ENCODE results near the gene DRC3.

Gene DRC3

DNA sequence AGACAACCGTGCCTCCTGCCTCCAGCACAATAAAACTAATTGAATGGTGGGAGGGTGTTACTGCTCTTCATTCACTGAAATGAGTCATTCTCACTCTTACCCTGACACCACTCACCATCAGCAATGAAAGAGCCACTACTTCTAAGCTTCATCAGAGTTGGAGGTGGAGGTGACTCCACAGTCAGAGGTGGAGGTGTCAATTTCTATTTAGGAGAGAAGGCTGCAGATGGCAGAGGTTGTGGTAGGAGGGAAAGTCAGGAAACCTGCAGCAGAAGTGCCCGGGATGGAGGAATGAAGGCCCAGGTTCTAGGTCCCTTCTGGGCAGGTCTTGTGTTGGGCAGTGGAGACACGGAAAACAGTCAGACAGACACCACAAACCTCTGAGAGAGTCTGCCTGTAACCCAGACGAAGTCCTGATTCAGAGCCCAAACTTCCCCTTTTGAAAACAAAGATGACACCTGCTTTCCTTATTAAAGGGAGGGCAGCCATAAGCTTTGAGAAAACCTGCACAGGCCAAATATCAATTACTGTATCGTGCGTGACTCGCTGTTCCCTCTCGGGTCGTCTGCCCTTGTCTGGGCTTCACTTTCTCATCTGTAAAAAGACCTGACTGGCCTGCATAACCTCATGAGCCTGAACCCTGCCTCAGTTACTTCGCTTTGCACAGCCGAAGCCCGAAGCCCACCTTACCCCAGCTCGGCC lies 65.6 kb downstream of the DRC3 start:
- Mint-ChIP-seq H3K36me3 (ENCODE audit: low read depth) (peaks cover 37% of the 10 kb centered on the region), H3K9me3 (no peaks in the 10 kb centered on the region), H3K27ac (peak overlapping the region; percentile 78), H3K27me3 (no peaks in the 10 kb centered on the region), H3K4me1 (ENCODE audit: low read depth) (peaks cover 55% of the 10 kb centered on the region), H3K4me3 (peak overlapping the region; percentile 81)
- intact Hi-C loops (cut with micrococcal nuclease) = loop anchor here (10.0 kb wide), 1 partner anchor 213 kb away; no protein-coding TSS in a partner anchor

GRCh38 chr17:18038861-18039534 lies 66.3 kb downstream of the DRC3 start, which contains the start of the genes ATPAF2 and GID4:
ATPAF2 (minus strand) TSS chr17:18039168; CDS start chr17:18039013, 155 bp downstream.
GID4 (plus strand) TSS chr17:18039408; CDS start chr17:18039465, 57 bp downstream.
- Mint-ChIP-seq H3K4me1 (ENCODE audit: low read depth) (peaks cover 55% of the 10 kb centered on the region), H3K36me3 (ENCODE audit: low read depth) (peaks cover 37% of the 10 kb centered on the region), H3K27ac (peak within 1 kb of the TSS; percentile 78), H3K9me3 (no peaks in the 10 kb centered on the region), H3K4me3 (peak within 1 kb of the TSS; percentile 81), H3K27me3 (no peaks in the 10 kb centered on the region)
- intact Hi-C loops (cut with micrococcal nuclease) = loop anchor here (10.0 kb wide), 1 partner anchor 214 kb away; no protein-coding TSS in a partner anchor

- H3K27ac Mint-ChIP-seq = peak overlapping the region; percentile 78
- peak overlapping the region; percentile 81 for H3K4me3 Mint-ChIP-seq
- H3K9me3 Mint-ChIP-seq = no peaks in the 10 kb centered on the region
- no peaks in the 10 kb centered on the region for H3K27me3 Mint-ChIP-seq
- peaks cover 40% of the 10 kb centered on the region for H3K36me3 Mint-ChIP-seq (ENCODE audit: low read depth)
- intact Hi-C loops (cut with micrococcal nuclease) = loop anchor here (10.0 kb wide), 1 partner anchor 215 kb away; no protein-coding TSS in a partner anchor
- peaks cover 55% of the 10 kb centered on the region for H3K4me1 Mint-ChIP-seq (ENCODE audit: low read depth)
Observed at GRCh38 chr17:18039535-18040260, 67.0 kb downstream of the DRC3 start.

- Mint-ChIP-seq H3K27ac (peak overlapping the region; percentile 78), H3K27me3 (no peaks in the 10 kb centered on the region), H3K36me3 (ENCODE audit: low read depth) (peaks cover 43% of the 10 kb centered on the region), H3K4me1 (ENCODE audit: low read depth) (peaks cover 55% of the 10 kb centered on the region), H3K9me3 (no peaks in the 10 kb centered on the region), H3K4me3 (peak overlapping the region; percentile 81)
- intact Hi-C loops (cut with micrococcal nuclease) = no loop called here
Observed at GRCh38 chr17:18040261-18040858, 67.7 kb downstream of the DRC3 start.

GRCh38 chr17:18041776-18042175 lies 69.1 kb downstream of the DRC3 start:
- peaks cover 38% of the 10 kb centered on the region for H3K36me3 Mint-ChIP-seq (ENCODE audit: low read depth)
- no peak overlapping the region for H3K4me3 Mint-ChIP-seq
- peaks cover 45% of the 10 kb centered on the region for H3K4me1 Mint-ChIP-seq (ENCODE audit: low read depth)

DNA sequence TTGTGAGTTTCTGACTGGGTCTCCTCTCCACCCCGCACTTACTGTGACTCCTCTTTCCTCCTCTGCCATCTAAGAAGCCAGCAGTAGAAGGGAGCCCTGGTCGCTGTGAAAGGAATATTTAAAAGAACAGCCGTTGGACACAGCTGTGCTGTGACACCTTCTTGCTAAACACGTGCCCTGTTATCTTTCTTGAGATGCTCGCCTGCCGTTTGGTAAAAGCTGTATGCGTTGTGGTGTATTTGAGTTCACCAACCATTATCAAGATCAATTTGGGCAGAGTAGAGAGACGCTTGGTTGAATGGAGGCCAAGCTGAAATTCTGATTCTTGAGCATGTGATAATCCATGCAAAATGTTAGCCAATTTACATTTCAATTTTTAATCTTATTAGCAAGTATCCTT lies 70.3 kb downstream of the DRC3 start:
- Mint-ChIP-seq H3K36me3 (ENCODE audit: low read depth) (peaks cover 45% of the 10 kb centered on the region), H3K4me1 (ENCODE audit: low read depth) (peaks cover 33% of the 10 kb centered on the region), H3K4me3 (no peak overlapping the region), H3K27me3 (no peaks in the 10 kb centered on the region), H3K27ac (no peak overlapping the region), H3K9me3 (no peaks in the 10 kb centered on the region)
- intact Hi-C loops (cut with micrococcal nuclease) = no loop called here

More at GRCh38 chr17:18041776-18042175, 69.1 kb downstream of the DRC3 start:
- H3K27me3 Mint-ChIP-seq = no peaks in the 10 kb centered on the region
- intact Hi-C loops (cut with micrococcal nuclease) = no loop called here
- no peaks in the 10 kb centered on the region for H3K9me3 Mint-ChIP-seq
- no peak overlapping the region for H3K27ac Mint-ChIP-seq

DNA sequence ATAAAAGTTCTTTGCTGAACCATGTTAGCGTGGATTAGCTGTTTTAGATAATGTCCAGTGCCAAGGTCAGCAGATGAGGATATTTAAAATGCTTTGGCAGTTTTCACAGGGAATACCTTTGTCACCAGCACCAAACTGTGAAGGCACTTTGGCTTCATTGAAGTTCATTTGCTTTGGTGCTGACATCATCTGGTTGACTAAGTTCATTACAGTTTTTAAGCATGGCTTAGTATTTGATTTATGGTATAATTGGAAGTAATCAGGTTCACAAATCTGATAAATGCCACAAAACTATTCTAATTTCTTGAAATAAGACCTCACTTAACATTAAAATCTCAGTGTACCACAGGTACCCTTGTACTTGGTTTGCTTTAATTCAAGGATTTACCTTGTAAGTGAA lies 70.8 kb downstream of the DRC3 start:
- H3K9me3 Mint-ChIP-seq = no peaks in the 10 kb centered on the region
- H3K27me3 Mint-ChIP-seq = no peaks in the 10 kb centered on the region
- peaks cover 29% of the 10 kb centered on the region for H3K4me1 Mint-ChIP-seq (ENCODE audit: low read depth)
- H3K4me3 Mint-ChIP-seq = no peak overlapping the region
- intact Hi-C loops (cut with micrococcal nuclease) = no loop called here
- H3K27ac Mint-ChIP-seq = no peak overlapping the region
- peaks cover 46% of the 10 kb centered on the region for H3K36me3 Mint-ChIP-seq (ENCODE audit: low read depth)

DNA sequence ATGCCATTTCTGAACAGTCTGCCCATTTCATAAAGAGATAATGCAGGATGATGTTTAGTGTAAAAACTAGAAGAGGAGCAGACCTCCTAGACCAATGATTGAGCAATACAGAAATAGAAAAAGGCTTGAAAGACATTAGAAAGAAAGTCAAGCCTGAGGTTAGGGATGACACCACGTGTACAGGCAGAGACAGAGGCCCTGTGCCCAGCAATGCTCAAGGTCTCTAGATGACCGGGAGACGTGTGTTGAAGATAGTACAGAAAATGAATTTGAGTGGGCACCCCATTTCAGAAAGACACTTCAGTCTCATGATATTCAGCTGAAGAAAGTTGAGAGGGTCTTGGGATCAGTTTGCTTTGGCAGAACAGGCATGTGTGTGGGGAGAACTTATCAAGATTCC lies 71.9 kb downstream of the DRC3 start:
- Mint-ChIP-seq H3K27ac (no peak overlapping the region), H3K9me3 (no peaks in the 10 kb centered on the region), H3K27me3 (no peaks in the 10 kb centered on the region), H3K4me3 (no peak overlapping the region), H3K36me3 (ENCODE audit: low read depth) (peaks cover 43% of the 10 kb centered on the region), H3K4me1 (ENCODE audit: low read depth) (peaks cover 29% of the 10 kb centered on the region)
- intact Hi-C loops (cut with micrococcal nuclease) = no loop called here

GRCh38 chr17:18045691-18046350 lies 73.2 kb downstream of the DRC3 start:
- Mint-ChIP-seq H3K27ac (no peak overlapping the region), H3K9me3 (no peaks in the 10 kb centered on the region), H3K27me3 (no peaks in the 10 kb centered on the region), H3K36me3 (ENCODE audit: low read depth) (peaks cover 34% of the 10 kb centered on the region), H3K4me1 (ENCODE audit: low read depth) (peaks cover 19% of the 10 kb centered on the region), H3K4me3 (no peak overlapping the region)
- intact Hi-C loops (cut with micrococcal nuclease) = no loop called here

GRCh38 chr17:18055597-18055996 lies 82.9 kb downstream of the DRC3 start:
- peaks cover 74% of the 10 kb centered on the region for H3K36me3 Mint-ChIP-seq (ENCODE audit: low read depth)
- H3K27me3 Mint-ChIP-seq = no peaks in the 10 kb centered on the region
- intact Hi-C loops (cut with micrococcal nuclease) = no loop called here
- no peaks in the 10 kb centered on the region for H3K9me3 Mint-ChIP-seq
- H3K4me1 Mint-ChIP-seq (ENCODE audit: low read depth) = peaks cover 14% of the 10 kb centered on the region
- no peak overlapping the region for H3K4me3 Mint-ChIP-seq
- peak overlapping the region; percentile 68 for H3K27ac Mint-ChIP-seq

GRCh38 chr17:18056214-18056613 lies 83.6 kb downstream of the DRC3 start:
- Mint-ChIP-seq H3K36me3 (ENCODE audit: low read depth) (peaks cover 80% of the 10 kb centered on the region), H3K27ac (peak overlapping the region; percentile 68), H3K9me3 (no peaks in the 10 kb centered on the region), H3K4me3 (no peak overlapping the region), H3K4me1 (ENCODE audit: low read depth) (peaks cover 14% of the 10 kb centered on the region), H3K27me3 (no peaks in the 10 kb centered on the region)
- intact Hi-C loops (cut with micrococcal nuclease) = no loop called here

DNA sequence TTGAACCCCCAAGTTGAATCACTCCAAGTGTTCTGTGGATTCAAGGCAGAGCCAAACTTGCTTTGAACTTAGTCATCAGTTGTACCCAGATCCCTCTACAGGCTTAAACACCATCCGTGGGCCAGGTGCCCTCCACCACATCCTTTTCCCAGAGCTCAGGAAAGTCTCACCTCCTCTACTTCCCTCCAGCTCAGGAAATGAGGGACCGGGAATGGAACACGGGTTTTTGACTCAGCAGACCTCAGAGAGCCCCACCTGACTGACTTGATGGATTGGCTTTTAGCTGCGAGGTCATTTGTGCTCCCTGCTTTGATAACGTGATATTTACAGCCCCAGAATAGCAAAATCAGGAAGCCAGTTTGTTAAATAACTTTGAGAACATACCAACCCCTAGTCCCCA lies 86.6 kb downstream of the DRC3 start:
- H3K36me3 Mint-ChIP-seq (ENCODE audit: low read depth) = peaks cover 92% of the 10 kb centered on the region
- H3K4me3 Mint-ChIP-seq = no peak overlapping the region
- no peaks in the 10 kb centered on the region for H3K9me3 Mint-ChIP-seq
- no peak overlapping the region for H3K27ac Mint-ChIP-seq
- H3K4me1 Mint-ChIP-seq (ENCODE audit: low read depth) = peaks cover 14% of the 10 kb centered on the region
- H3K27me3 Mint-ChIP-seq = no peaks in the 10 kb centered on the region
- intact Hi-C loops (cut with micrococcal nuclease) = no loop called here

DNA sequence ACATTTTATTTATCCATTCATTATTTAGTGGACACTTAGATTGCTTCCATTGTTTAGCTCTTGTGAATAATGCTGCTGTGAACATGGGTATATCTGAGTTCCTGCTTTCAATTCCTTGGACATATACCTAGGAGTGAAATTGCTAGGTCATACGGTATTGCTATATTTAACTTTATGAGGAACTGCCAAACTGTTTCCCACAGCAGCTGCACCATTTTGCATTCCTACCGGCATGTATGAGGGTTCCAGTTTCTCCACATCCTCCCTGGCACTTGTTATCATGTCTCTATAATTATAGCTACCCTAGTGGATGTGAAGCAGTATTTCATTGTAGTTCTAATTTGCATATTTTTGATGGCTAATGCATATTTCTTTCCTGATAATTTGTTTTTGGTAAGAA lies 91.4 kb downstream of the DRC3 start:
- intact Hi-C loops (cut with micrococcal nuclease) = no loop called here
- peaks cover 82% of the 10 kb centered on the region for H3K36me3 Mint-ChIP-seq (ENCODE audit: low read depth)
- no peak overlapping the region for H3K27ac Mint-ChIP-seq
- H3K4me1 Mint-ChIP-seq (ENCODE audit: low read depth) = no peaks in the 10 kb centered on the region
- H3K27me3 Mint-ChIP-seq = no peaks in the 10 kb centered on the region
- H3K9me3 Mint-ChIP-seq = no peaks in the 10 kb centered on the region
- H3K4me3 Mint-ChIP-seq = no peak overlapping the region

Data from dendritic cell treated with granulocyte-macrophage colony-stimulating factor and Interleukin-4, amounts not matched to agents 40 ng/mL and 50 ng/mL, for 4 days (primary cell).